ENCODE data around the gene ZNF23.

The ZNF23 gene

GRCh38 chr16:71460941-71461340 is 1.1 kb downstream of the ZNF23 start:
- Histone ChIP-seq H3K27me3 (ENCODE audit: control insufficient read depth, insufficient read depth, low read length) (no peaks in the 10 kb centered on the region), H3K4me3 (ENCODE audit: low read depth, low read length) (peak overlapping the region; percentile 97), H3K9ac (ENCODE audit: low read depth, low read length) (no peak overlapping the region), H3K4me1 (ENCODE audit: control insufficient read depth, insufficient read depth, low read length) (no peaks in the 10 kb centered on the region), H3K9me3 (ENCODE audit: control insufficient read depth, insufficient read depth, low read length) (no peaks in the 10 kb centered on the region), H3K36me3 (ENCODE audit: control insufficient read depth, insufficient read depth, low read length) (peaks cover 3% of the 10 kb centered on the region)

GRCh38 chr16:71460236-71460635 is 1.8 kb downstream of the ZNF23 start:
- H3K4me3 ChIP-seq (ENCODE audit: low read depth, low read length) = no peak overlapping the region
- no peak overlapping the region for H3K9ac ChIP-seq (ENCODE audit: low read depth, low read length)
- no peaks in the 10 kb centered on the region for H3K4me1 ChIP-seq (ENCODE audit: control insufficient read depth, insufficient read depth, low read length)
- no peaks in the 10 kb centered on the region for H3K9me3 ChIP-seq (ENCODE audit: control insufficient read depth, insufficient read depth, low read length)
- no peaks in the 10 kb centered on the region for H3K27me3 ChIP-seq (ENCODE audit: control insufficient read depth, insufficient read depth, low read length)
- H3K36me3 ChIP-seq (ENCODE audit: control insufficient read depth, insufficient read depth, low read length) = peaks cover 4% of the 10 kb centered on the region

GRCh38 chr16:71459510-71459909 is 2.5 kb downstream of the ZNF23 start:
- Histone ChIP-seq H3K27me3 (ENCODE audit: control insufficient read depth, insufficient read depth, low read length) (no peaks in the 10 kb centered on the region), H3K9ac (ENCODE audit: low read depth, low read length) (no peak overlapping the region), H3K36me3 (ENCODE audit: control insufficient read depth, insufficient read depth, low read length) (peaks cover 4% of the 10 kb centered on the region), H3K4me1 (ENCODE audit: control insufficient read depth, insufficient read depth, low read length) (no peaks in the 10 kb centered on the region), H3K9me3 (ENCODE audit: control insufficient read depth, insufficient read depth, low read length) (no peaks in the 10 kb centered on the region), H3K4me3 (ENCODE audit: low read depth, low read length) (no peak overlapping the region)

- Histone ChIP-seq H3K4me1 (ENCODE audit: control insufficient read depth, insufficient read depth, low read length) (no peaks in the 10 kb centered on the region), H3K9ac (ENCODE audit: low read depth, low read length) (no peak overlapping the region), H3K4me3 (ENCODE audit: low read depth, low read length) (no peak overlapping the region), H3K36me3 (ENCODE audit: control insufficient read depth, insufficient read depth, low read length) (peaks cover 4% of the 10 kb centered on the region), H3K27me3 (ENCODE audit: control insufficient read depth, insufficient read depth, low read length) (no peaks in the 10 kb centered on the region), H3K9me3 (ENCODE audit: control insufficient read depth, insufficient read depth, low read length) (no peaks in the 10 kb centered on the region)
These were observed 5.2 kb downstream of the ZNF23 start for GRCh38 chr16:71456801-71457200.

GRCh38 chr16:71453036-71453435 is 9.0 kb downstream of the ZNF23 start:
- Histone ChIP-seq H3K4me3 (ENCODE audit: low read depth, low read length) (no peak overlapping the region), H3K9me3 (ENCODE audit: control insufficient read depth, insufficient read depth, low read length) (peaks cover 16% of the 10 kb centered on the region), H3K4me1 (ENCODE audit: control insufficient read depth, insufficient read depth, low read length) (no peaks in the 10 kb centered on the region), H3K27me3 (ENCODE audit: control insufficient read depth, insufficient read depth, low read length) (no peaks in the 10 kb centered on the region), H3K36me3 (ENCODE audit: control insufficient read depth, insufficient read depth, low read length) (peaks cover 23% of the 10 kb centered on the region), H3K9ac (ENCODE audit: low read depth, low read length) (no peak overlapping the region)

GRCh38 chr16:71449020-71449419 is 13.0 kb downstream of the ZNF23 start:
- no peaks in the 10 kb centered on the region for H3K4me1 ChIP-seq (ENCODE audit: control insufficient read depth, insufficient read depth, low read length)
- no peak overlapping the region for H3K4me3 ChIP-seq (ENCODE audit: low read depth, low read length)
- no peaks in the 10 kb centered on the region for H3K27me3 ChIP-seq (ENCODE audit: control insufficient read depth, insufficient read depth, low read length)
- H3K9me3 ChIP-seq (ENCODE audit: control insufficient read depth, insufficient read depth, low read length) = peaks cover 20% of the 10 kb centered on the region
- peaks cover 20% of the 10 kb centered on the region for H3K36me3 ChIP-seq (ENCODE audit: control insufficient read depth, insufficient read depth, low read length)
- H3K9ac ChIP-seq (ENCODE audit: low read depth, low read length) = no peak overlapping the region

- no peak overlapping the region for H3K4me3 ChIP-seq (ENCODE audit: low read depth, low read length)
- no peaks in the 10 kb centered on the region for H3K4me1 ChIP-seq (ENCODE audit: control insufficient read depth, insufficient read depth, low read length)
- no peak overlapping the region for H3K9ac ChIP-seq (ENCODE audit: low read depth, low read length)
- H3K27me3 ChIP-seq (ENCODE audit: control insufficient read depth, insufficient read depth, low read length) = no peaks in the 10 kb centered on the region
- H3K36me3 ChIP-seq (ENCODE audit: control insufficient read depth, insufficient read depth, low read length) = peaks cover 20% of the 10 kb centered on the region
- H3K9me3 ChIP-seq (ENCODE audit: control insufficient read depth, insufficient read depth, low read length) = peaks cover 20% of the 10 kb centered on the region
These were observed 13.7 kb downstream of the ZNF23 start for GRCh38 chr16:71448274-71448866.

GRCh38 chr16:71443714-71444113 is 18.3 kb downstream of the ZNF23 start:
- H3K9me3 ChIP-seq (ENCODE audit: control insufficient read depth, insufficient read depth, low read length) = peaks cover 10% of the 10 kb centered on the region
- no peak overlapping the region for H3K9ac ChIP-seq (ENCODE audit: low read depth, low read length)
- no peak overlapping the region for H3K4me3 ChIP-seq (ENCODE audit: low read depth, low read length)

GRCh38 chr16:71442051-71442440 is 20.0 kb downstream of the ZNF23 start, which contains the start of gene TLE7:
Gene TLE7 (minus strand): TSS chr16:71442054. CDS start chr16:71433324, 8,730 bp downstream.
- Histone ChIP-seq H3K27me3 (ENCODE audit: control insufficient read depth, insufficient read depth, low read length) (no peaks in the 10 kb centered on the region), H3K4me1 (ENCODE audit: control insufficient read depth, insufficient read depth, low read length) (no peaks in the 10 kb centered on the region), H3K9ac (ENCODE audit: low read depth, low read length) (no peak within 1 kb of the TSS), H3K36me3 (ENCODE audit: control insufficient read depth, insufficient read depth, low read length) (no peaks in the 10 kb centered on the region), H3K4me3 (ENCODE audit: low read depth, low read length) (peak within 1 kb of the TSS; percentile 8), H3K9me3 (ENCODE audit: control insufficient read depth, insufficient read depth, low read length) (no peaks in the 10 kb centered on the region)

More at GRCh38 chr16:71443714-71444113, 18.3 kb downstream of the ZNF23 start:
- H3K36me3 ChIP-seq (ENCODE audit: control insufficient read depth, insufficient read depth, low read length) = peaks cover 8% of the 10 kb centered on the region
- H3K27me3 ChIP-seq (ENCODE audit: control insufficient read depth, insufficient read depth, low read length) = no peaks in the 10 kb centered on the region
- no peaks in the 10 kb centered on the region for H3K4me1 ChIP-seq (ENCODE audit: control insufficient read depth, insufficient read depth, low read length)

GRCh38 chr16:71441348-71442050 is 20.5 kb downstream of the ZNF23 start:
- no peaks in the 10 kb centered on the region for H3K4me1 ChIP-seq (ENCODE audit: control insufficient read depth, insufficient read depth, low read length)
- peak overlapping the region; percentile 8 for H3K4me3 ChIP-seq (ENCODE audit: low read depth, low read length)
- H3K9ac ChIP-seq (ENCODE audit: low read depth, low read length) = no peak overlapping the region
- H3K9me3 ChIP-seq (ENCODE audit: control insufficient read depth, insufficient read depth, low read length) = no peaks in the 10 kb centered on the region
- H3K36me3 ChIP-seq (ENCODE audit: control insufficient read depth, insufficient read depth, low read length) = no peaks in the 10 kb centered on the region
- no peaks in the 10 kb centered on the region for H3K27me3 ChIP-seq (ENCODE audit: control insufficient read depth, insufficient read depth, low read length)

GRCh38 chr16:71440669-71441347 is 21.2 kb downstream of the ZNF23 start:
- no peak overlapping the region for H3K9ac ChIP-seq (ENCODE audit: low read depth, low read length)
- no peaks in the 10 kb centered on the region for H3K9me3 ChIP-seq (ENCODE audit: control insufficient read depth, insufficient read depth, low read length)
- no peaks in the 10 kb centered on the region for H3K27me3 ChIP-seq (ENCODE audit: control insufficient read depth, insufficient read depth, low read length)
- H3K36me3 ChIP-seq (ENCODE audit: control insufficient read depth, insufficient read depth, low read length) = no peaks in the 10 kb centered on the region
- H3K4me3 ChIP-seq (ENCODE audit: low read depth, low read length) = no peak overlapping the region
- no peaks in the 10 kb centered on the region for H3K4me1 ChIP-seq (ENCODE audit: control insufficient read depth, insufficient read depth, low read length)

- H3K4me1 ChIP-seq (ENCODE audit: control insufficient read depth, insufficient read depth, low read length) = no peaks in the 10 kb centered on the region
- H3K36me3 ChIP-seq (ENCODE audit: control insufficient read depth, insufficient read depth, low read length) = no peaks in the 10 kb centered on the region
- no peak overlapping the region for H3K4me3 ChIP-seq (ENCODE audit: low read depth, low read length)
- no peak overlapping the region for H3K9ac ChIP-seq (ENCODE audit: low read depth, low read length)
- H3K27me3 ChIP-seq (ENCODE audit: control insufficient read depth, insufficient read depth, low read length) = no peaks in the 10 kb centered on the region
- H3K9me3 ChIP-seq (ENCODE audit: control insufficient read depth, insufficient read depth, low read length) = no peaks in the 10 kb centered on the region
These were observed 22.5 kb downstream of the ZNF23 start for GRCh38 chr16:71439523-71439922.
